ENCODE results near the gene SUGT1. TPM values are rescaled to one million over a fixed set of nuclear protein-coding genes. Genes with fewer than 3 reads are reported as not detected.
A peak's percentile ranks its signal among the peaks of the same experiment; 100 is the strongest.

SUGT1 gene
- total and polyA plus RNA-seq, 2 of the 13 experiments (the other 11 are each of a cell fraction or from before 2014, with no cell fraction given) = 23.1 to 71.2 TPM

- Histone ChIP-seq H3K4me3 (replicated peaks in 1 of 3; ENCODE audit: insufficient read depth in 1 of 3, low read depth in 2 of 3, low read length in 3 of 3) (no peak overlapping the region), H3K27me3 (ENCODE audit: control insufficient read depth in 1 of 2, insufficient read depth in 2 of 2, low read length in 2 of 2) (no peaks in the 10 kb centered on the region), H3K4me1 (ENCODE audit: insufficient read depth, low read length) (no peaks in the 10 kb centered on the region), H3K36me3 (replicated peaks in 1 of 2; ENCODE audit: control insufficient read depth in 1 of 2, insufficient read depth in 2 of 2, low read length in 2 of 2) (peaks cover 4 to 66% of the 10 kb centered on the region in 2 experiments; a peak in 4 of 5 replicates), H3K79me2 (ENCODE audit: insufficient read depth, low read length) (no peaks in the 10 kb centered on the region), H3K4me2 (ENCODE audit: low read depth, low read length) (no peak overlapping the region), H4K20me1 (ENCODE audit: insufficient read depth, low read length) (no peaks in the 10 kb centered on the region), H2AFZ (ENCODE audit: low read length) (no peak overlapping the region), H3K9ac (ENCODE audit: insufficient read depth, low read depth, low read length) (no peak overlapping the region), H3K9me3 (ENCODE audit: low read length) (no peaks in the 10 kb centered on the region), H3K27ac (ENCODE audit: extremely low read length, insufficient read depth, low read length) (no peak overlapping the region)
- ATAC-seq (no peak), FAIRE-seq (no peak), DNase-seq (ENCODE audit: low spot score) (no peak)
- intact Hi-C loops (cut with micrococcal nuclease; ENCODE audit: unreplicated experiment) = no loop called here
- ChIA-PET CTCF (ENCODE audit: low intra/inter-chr PET ratio, low total read pairs) (no interaction called here), POLR2A (interaction anchor here (2.2 kb wide), 1 partner anchor 11 kb away, joined by 13 read pairs; the partner anchor contains the start of gene SUGT1)
- BruUV-seq (replicated peaks) = no TSS peak
- WGBS (ENCODE audit: low lambda C conversion rate) = 96% methylated on average over 4 of the region's 4 CpGs
- TF ChIP-seq HDAC2 (CRISPR knock-in tag; IDR thresholded peaks at IDR 0.05) (no peak), ZNF580 (CRISPR knock-in tag; IDR thresholded peaks at IDR 0.05; ENCODE audit: borderline replicate concordance, low read depth) (no peak), CBX1 (IDR thresholded peaks at IDR 0.05; ENCODE audit: low read depth) (no peak), FOXO1 (CRISPR knock-in tag; IDR thresholded peaks at IDR 0.05) (no peak), AHDC1 (CRISPR knock-in tag; IDR thresholded peaks at IDR 0.05; ENCODE audit: borderline replicate concordance) (no peak), MAFF (IDR thresholded peaks at IDR 0.05; ENCODE audit: low read depth, low read length) (peak; percentile 83), ZEB1 (IDR thresholded peaks at IDR 0.05; ENCODE audit: insufficient replicate concordance, low read depth) (no peak), FOXM1 (CRISPR knock-in tag; IDR thresholded peaks at IDR 0.05) (no peak), ZFP90 (CRISPR knock-in tag; IDR thresholded peaks at IDR 0.05; ENCODE audit: borderline replicate concordance) (no peak), KLF12 (CRISPR knock-in tag; IDR thresholded peaks at IDR 0.05; ENCODE audit: borderline replicate concordance) (no peak), GLI4 (CRISPR knock-in tag; IDR thresholded peaks at IDR 0.05; ENCODE audit: borderline replicate concordance) (no peak), NONO (IDR thresholded peaks at IDR 0.05) (no peak), NONO (CRISPR knock-in tag; conservative IDR thresholded peaks at IDR 0.05) (no peak), MAFK (conservative IDR thresholded peaks at IDR 0.05 in 1 of 2, IDR thresholded peaks at IDR 0.05 in 1 of 2; ENCODE audit: low read length in 2 of 2) (peak; percentile 76 to 91; a peak in 3 of 4 replicates)
- in situ Hi-C loops (cut with HindIII; ENCODE audit: extremely low pct_ligation_motif_present, low pct_unique_long_range_greater_than_20kb) = no loop called here
Observed at GRCh38 chr13:52664272-52664671, 11.6 kb downstream of the SUGT1 start.
